GM21717 (cell line): ENCODE data around the gene ALOX12B.
"Not testable (repeated sequence)": the region's sequence is repeated elsewhere in the genome, so short reads cannot be mapped to it uniquely, and the experiment has no call there.

ENCODE experiments used
- ATAC-seq: cut with Tn5 transposase; IDR thresholded peaks from one replicate; pipeline ENCODE4 v1.9.1; 2021; ENCODE audit warnings: mild to moderate bottlenecking, moderate library complexity; ENCODE audit not compliant: unreplicated experiment

Gene ALOX12B

GRCh38 chr17:8119581-8120519 is 32.3 kb upstream of the ALOX12B start:
- ATAC-seq, result no peak

GRCh38 chr17:8118769-8119580 is 31.5 kb upstream of the ALOX12B start:
- ATAC-seq, result peak; percentile 24

- ATAC-seq, result no peak
Measured at GRCh38 chr17:8117980-8118768, 30.7 kb upstream of the ALOX12B start, which contains the start of gene ALOXE3. ALOXE3 (minus strand) TSS chr17:8118514; CDS start chr17:8117990, 524 bp downstream.

- ATAC-seq, result no peak
Measured at GRCh38 chr17:8117367-8117979, 30.0 kb upstream of the ALOX12B start.

GRCh38 chr17:8116776-8117175 is 29.3 kb upstream of the ALOX12B start:
- ATAC-seq, result no peak

- no peak for ATAC-seq
Measured at GRCh38 chr17:8110907-8111306, 23.4 kb upstream of the ALOX12B start.

- ATAC-seq, result no peak
Measured at GRCh38 chr17:8110456-8110804, 22.9 kb upstream of the ALOX12B start.

- ATAC-seq, result no peak
Measured at GRCh38 chr17:8109661-8110455, 22.3 kb upstream of the ALOX12B start.

GRCh38 chr17:8108972-8109660 is 21.6 kb upstream of the ALOX12B start:
- ATAC-seq, result no peak

GRCh38 chr17:8106980-8107379 is 19.5 kb upstream of the ALOX12B start:
- ATAC-seq, result not testable (repeated sequence)

- ATAC-seq, result no peak
Measured at GRCh38 chr17:8105957-8106398, 18.5 kb upstream of the ALOX12B start.

- no peak for ATAC-seq
Measured at GRCh38 chr17:8104911-8105310, 17.4 kb upstream of the ALOX12B start.

- ATAC-seq, result no peak
Measured at GRCh38 chr17:8103549-8103948, 16.0 kb upstream of the ALOX12B start.

- ATAC-seq, result no peak
Measured at GRCh38 chr17:8101721-8102120, 14.2 kb upstream of the ALOX12B start.

GRCh38 chr17:8100763-8101162 is 13.2 kb upstream of the ALOX12B start:
- no peak for ATAC-seq

- ATAC-seq, result no peak
Measured at GRCh38 chr17:8100111-8100510, 12.6 kb upstream of the ALOX12B start.

- no peak for ATAC-seq
Measured at GRCh38 chr17:8096541-8096940, 9.0 kb upstream of the ALOX12B start.

- no peak for ATAC-seq
Measured at GRCh38 chr17:8095361-8095760, 7.8 kb upstream of the ALOX12B start.

- ATAC-seq, result no peak
Measured at GRCh38 chr17:8091033-8091687, 3.6 kb upstream of the ALOX12B start.
